Left lung (tissue), 10 donors: ENCODE results near the gene TFDP1. TPM values are rescaled to one million over a fixed set of nuclear protein-coding genes. Genes with fewer than 3 reads are reported as not detected.
A peak's percentile ranks its signal among the peaks of the same experiment; 100 is the strongest.

Experiments used
- ATAC-seq: fragments of 200-7000 bp; cut with Tn5 transposase; one replicate; pipeline ENCODE4 v1.9.1; 2020; ENCODE audit warnings: moderate library complexity
- DNase-seq, 4 donors: peaks; one replicate each; pipeline ENCODE4 v3.0.0-alpha.2; 2013 to 2020
- H3K27ac ChIP-seq, 2 donors: fragments of 200-600 bp; sonication (generic) in 1 of 2; one replicate each; pipeline versions ENCODE4 v1.5.0 to v1.8.0; 2020 to 2021
- H3K27me3 ChIP-seq, 2 donors: fragments of 200-600 bp; sonication (generic) in 1 of 2; one replicate each; pipeline versions ENCODE4 v1.5.0 to v1.8.0; 2020 to 2021
- H3K36me3 ChIP-seq, 2 donors: fragments of 200-600 bp; sonication (generic) in 1 of 2; one replicate each; pipeline versions ENCODE4 v1.5.0 to v1.8.0; 2020 to 2021
- H3K4me1 ChIP-seq, 2 donors: fragments of 200-600 bp; one replicate each; pipeline ENCODE4 v1.8.0; 2021
- H3K4me3 ChIP-seq, 2 donors: fragments of 200-600 bp; sonication (generic) in 1 of 2; one replicate each; pipeline versions ENCODE4 v1.5.0 to v1.8.0; 2020 to 2021; ENCODE audit warnings: mild to moderate bottlenecking in 1 of 2
- H3K9me3 ChIP-seq, 2 donors: fragments of 200-600 bp; sonication (generic) in 1 of 2; one replicate each; pipeline versions ENCODE4 v1.5.0 to v1.8.0; 2020 to 2021
- intact Hi-C, 2 donors: fragments of 100-400 bp; cut with DNase I; formaldehyde crosslinking; loops; one replicate each; pipeline versions ENCODE4 v1.11.2 to v1.14.2; 2022
- polyA plus RNA-seq, 6 donors: library from polyadenylated mRNA; unstranded; fragments of 120-200 nt; gene quantifications; one replicate each; pipeline ENCODE4 v1.2.1, GENCODE V29; 2013; ENCODE audit not compliant: insufficient read length in 6 of 6
- total RNA-seq, 2 donors: library from RNA; stranded (reverse); fragmentation: NEBNext Ultra II Directional; extraction: Animal tissue kit (Norgen Biotek cat#: 25700); gene quantifications; one replicate each; pipeline ENCODE4 v1.2.1, GENCODE V29; 2021
- TF ChIP-seq, protein P1 (sequence below), 2 donors: fragments of 200-600 bp; sonication (generic) in 1 of 2; IDR thresholded peaks; one replicate each; pipeline versions ENCODE4 v1.5.0 to v1.8.0; 2021; ENCODE audit warnings: antibody characterized with exemption in 2 of 2
- donor health status: DM: no; HTN: yes; CAD: no.
- donor health status: DM: no; HTN: no; CAD: no.

The TFDP1 gene
- total and polyA plus RNA-seq, 8 donors, result 48.8 to 99.5 (median 81.7) TPM

DNA sequence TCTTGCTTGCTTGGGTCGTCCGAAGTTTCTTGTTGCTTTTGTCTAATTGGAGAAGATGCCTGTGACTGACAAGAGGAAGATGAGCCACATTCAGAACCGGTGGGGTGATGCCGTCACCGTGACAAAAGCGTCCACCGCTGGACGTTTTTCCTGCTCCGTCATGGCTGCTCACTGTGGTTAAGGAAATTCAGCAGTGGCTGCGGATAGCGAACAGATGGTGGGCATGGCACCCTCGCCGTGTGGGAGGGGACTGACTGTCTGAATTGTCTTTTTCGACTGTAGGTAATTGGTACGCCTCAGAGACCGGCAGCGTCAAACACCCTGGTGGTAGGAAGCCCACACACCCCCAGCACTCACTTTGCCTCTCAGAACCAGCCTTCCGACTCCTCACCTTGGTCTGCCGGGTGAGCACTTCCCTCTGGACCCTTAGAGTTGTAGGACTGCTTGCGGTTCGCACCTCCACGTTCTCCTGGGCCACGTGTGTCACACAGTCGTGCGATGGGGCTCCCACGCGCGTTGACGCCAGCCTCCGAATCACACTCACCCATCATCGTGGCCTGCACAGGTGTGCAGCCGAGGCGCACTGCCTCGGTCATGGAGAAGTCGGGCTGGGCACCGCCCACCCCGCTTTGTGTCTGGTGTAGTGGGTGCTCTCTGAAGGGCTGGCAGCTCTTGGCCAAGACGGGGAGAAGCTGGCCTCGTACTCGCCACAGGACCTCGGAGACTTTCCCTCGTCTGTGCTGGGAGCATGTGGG is 47.0 kb downstream of the TFDP1 start:
- DNase-seq (peak in 2 of 4 donors; percentile 27 to 55), ATAC-seq (no peak)
- intact Hi-C loops, result no loop called here
- TF ChIP-seq, protein P1, sequence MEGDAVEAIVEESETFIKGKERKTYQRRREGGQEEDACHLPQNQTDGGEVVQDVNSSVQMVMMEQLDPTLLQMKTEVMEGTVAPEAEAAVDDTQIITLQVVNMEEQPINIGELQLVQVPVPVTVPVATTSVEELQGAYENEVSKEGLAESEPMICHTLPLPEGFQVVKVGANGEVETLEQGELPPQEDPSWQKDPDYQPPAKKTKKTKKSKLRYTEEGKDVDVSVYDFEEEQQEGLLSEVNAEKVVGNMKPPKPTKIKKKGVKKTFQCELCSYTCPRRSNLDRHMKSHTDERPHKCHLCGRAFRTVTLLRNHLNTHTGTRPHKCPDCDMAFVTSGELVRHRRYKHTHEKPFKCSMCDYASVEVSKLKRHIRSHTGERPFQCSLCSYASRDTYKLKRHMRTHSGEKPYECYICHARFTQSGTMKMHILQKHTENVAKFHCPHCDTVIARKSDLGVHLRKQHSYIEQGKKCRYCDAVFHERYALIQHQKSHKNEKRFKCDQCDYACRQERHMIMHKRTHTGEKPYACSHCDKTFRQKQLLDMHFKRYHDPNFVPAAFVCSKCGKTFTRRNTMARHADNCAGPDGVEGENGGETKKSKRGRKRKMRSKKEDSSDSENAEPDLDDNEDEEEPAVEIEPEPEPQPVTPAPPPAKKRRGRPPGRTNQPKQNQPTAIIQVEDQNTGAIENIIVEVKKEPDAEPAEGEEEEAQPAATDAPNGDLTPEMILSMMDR (IDR thresholded peaks at IDR 0.05), result no peak
- Histone ChIP-seq H3K27me3 (no peaks in the 10 kb centered on the region), H3K9me3 (no peaks in the 10 kb centered on the region), H3K4me3 (no peak overlapping the region), H3K27ac (no peak overlapping the region), H3K36me3 (peaks cover 0 to 95% of the 10 kb centered on the region in 2 donors), H3K4me1 (no peaks in the 10 kb centered on the region)

DNA sequence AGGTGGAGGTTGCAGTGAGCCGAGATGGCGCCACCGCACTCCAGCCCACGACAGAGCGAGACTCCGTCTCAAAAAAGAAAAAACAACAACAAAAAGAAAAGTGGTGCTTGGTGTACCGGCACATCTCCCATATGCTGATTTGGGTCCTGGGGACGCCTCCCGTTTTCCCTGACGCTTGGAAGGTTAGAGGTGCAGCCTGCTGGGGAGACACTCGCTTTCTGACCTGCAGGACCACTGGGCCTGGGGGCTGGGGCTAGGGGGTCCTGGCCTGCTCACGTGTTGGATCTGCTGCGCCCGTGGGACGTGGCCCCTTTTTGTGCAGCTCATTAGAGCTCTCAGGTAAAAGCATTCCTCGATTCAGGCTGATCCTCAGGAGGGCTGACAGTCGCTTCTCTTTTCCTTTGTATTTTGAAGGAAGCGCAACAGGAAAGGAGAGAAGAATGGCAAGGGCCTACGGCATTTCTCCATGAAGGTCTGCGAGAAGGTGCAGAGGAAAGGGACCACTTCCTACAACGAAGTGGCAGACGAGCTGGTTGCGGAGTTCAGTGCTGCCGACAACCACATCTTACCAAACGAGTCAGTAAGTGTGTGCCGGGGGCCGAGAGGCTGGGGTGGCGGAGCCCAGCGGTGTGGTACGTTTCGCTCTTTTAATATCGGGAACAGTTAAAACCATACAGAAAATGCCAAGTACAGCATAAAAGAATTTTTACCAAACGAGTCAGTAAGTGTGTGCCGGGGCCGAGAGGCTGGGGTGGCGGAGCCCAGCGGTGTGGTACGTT is 48.3 kb downstream of the TFDP1 start:
- intact Hi-C loops, result no loop called here
- H3K4me3 ChIP-seq, result no peak overlapping the region
- no peak overlapping the region for H3K27ac ChIP-seq
- DNase-seq (peak in 1 of 4 donors; percentile 21), ATAC-seq (no peak)
- TF ChIP-seq, protein P1 (IDR thresholded peaks at IDR 0.05), result no peak
- no peaks in the 10 kb centered on the region for H3K9me3 ChIP-seq
- no peaks in the 10 kb centered on the region for H3K4me1 ChIP-seq
- peaks cover 0 to 95% of the 10 kb centered on the region in 2 donors for H3K36me3 ChIP-seq
- no peaks in the 10 kb centered on the region for H3K27me3 ChIP-seq

DNA sequence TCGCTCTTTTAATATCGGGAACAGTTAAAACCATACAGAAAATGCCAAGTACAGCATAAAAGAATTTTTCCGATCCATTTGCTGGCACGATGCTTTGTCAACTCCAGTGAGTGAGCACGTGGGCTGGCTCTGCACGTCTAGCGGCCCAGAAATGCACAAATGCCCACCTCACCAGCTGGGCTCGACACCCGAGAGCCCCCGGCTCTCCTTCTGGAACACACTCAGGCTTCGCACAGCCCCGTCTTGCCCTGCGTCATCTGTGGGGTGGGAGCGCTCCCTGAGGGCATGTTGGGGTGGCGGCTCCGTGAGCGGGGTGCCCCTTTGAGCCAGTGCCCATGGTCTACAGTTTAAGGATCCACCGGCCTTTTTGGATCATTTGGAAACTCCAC is 48.9 kb downstream of the TFDP1 start:
- H3K9me3 ChIP-seq, result no peaks in the 10 kb centered on the region
- DNase-seq, result peak in 1 of 4 donors; percentile 17
- H3K27ac ChIP-seq, result no peak overlapping the region
- peaks cover 0 to 98% of the 10 kb centered on the region in 2 donors for H3K36me3 ChIP-seq
- no peaks in the 10 kb centered on the region for H3K4me1 ChIP-seq
- no peak overlapping the region for H3K4me3 ChIP-seq
- H3K27me3 ChIP-seq, result no peaks in the 10 kb centered on the region
- TF ChIP-seq, protein P1 (IDR thresholded peaks at IDR 0.05), result no peak
- intact Hi-C loops, result no loop called here
- no peak for ATAC-seq

DNA sequence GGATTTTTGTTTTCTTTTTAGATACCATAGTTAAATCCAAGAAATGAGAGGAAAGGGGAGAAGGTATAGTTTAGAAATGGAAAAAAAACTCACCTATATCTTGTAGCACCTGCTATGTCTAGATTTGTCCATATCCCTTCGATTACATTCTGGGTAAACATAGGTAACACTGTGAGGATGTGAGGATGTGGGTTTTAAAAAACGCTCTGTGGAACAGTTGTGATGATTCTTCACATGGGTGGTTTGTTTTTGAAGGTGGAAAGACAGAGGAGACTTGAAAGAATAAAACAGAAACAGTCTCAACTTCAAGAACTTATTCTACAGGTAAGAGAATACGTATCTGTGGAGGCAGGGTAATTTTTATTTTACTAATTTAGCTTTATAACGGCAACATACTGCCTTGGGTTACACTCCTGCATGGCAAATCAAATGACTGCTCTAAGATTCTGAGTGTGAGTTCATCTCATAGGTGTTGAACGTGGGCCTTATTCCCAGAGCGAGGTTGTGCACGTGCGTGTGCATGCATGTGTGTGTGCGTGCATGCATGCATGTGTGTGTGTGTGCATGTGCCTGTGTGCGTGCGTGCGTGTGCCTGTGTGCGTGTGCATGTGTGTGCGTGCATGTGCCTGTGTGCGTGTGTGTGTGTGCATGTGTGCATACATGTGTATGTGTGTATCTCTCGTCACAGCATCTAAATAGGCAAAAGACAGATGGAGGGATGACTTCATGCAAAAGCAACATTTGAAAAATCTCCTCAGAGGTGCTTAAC is 49.9 kb downstream of the TFDP1 start:
- Histone ChIP-seq H3K36me3 (peaks cover 0 to 99% of the 10 kb centered on the region in 2 donors), H3K27me3 (no peaks in the 10 kb centered on the region), H3K4me3 (no peak overlapping the region), H3K4me1 (no peaks in the 10 kb centered on the region), H3K9me3 (no peaks in the 10 kb centered on the region), H3K27ac (no peak overlapping the region)
- DNase-seq (peak in 1 of 4 donors; percentile 10), ATAC-seq (no peak)
- intact Hi-C loops, result no loop called here
- TF ChIP-seq, protein P1 (IDR thresholded peaks at IDR 0.05), result no peak
